ENCODE measurements around the gene BEST2. TPM values are rescaled to one million over a fixed set of nuclear protein-coding genes. Genes with fewer than 3 reads are reported as not detected.

BEST2 gene
- total and polyA plus RNA-seq, 4 donors = 0.24 TPM; not detected in 3

GRCh38 chr19:12804051-12804450 is 52.5 kb downstream of the BEST2 start:
- no peak for DNase-seq (ENCODE audit: low read depth in 4 of 6, low spot score in 6 of 6)
- Histone ChIP-seq H3K9me3 (ENCODE audit: control insufficient read depth, insufficient read depth, low read length) (no peaks in the 10 kb centered on the region), H3K36me3 (ENCODE audit: control insufficient read depth, insufficient read depth, low read length) (peaks cover 21% of the 10 kb centered on the region), H3K27ac (ENCODE audit: low read depth, low read length) (no peak overlapping the region), H3K4me1 (ENCODE audit: control insufficient read depth, insufficient read depth, low read length) (peaks cover 50% of the 10 kb centered on the region), H3K27me3 (ENCODE audit: control insufficient read depth, insufficient read depth, low read length) (no peaks in the 10 kb centered on the region), H3K4me3 (ENCODE audit: low read depth, low read length) (no peak overlapping the region)
- 91% methylated on average over 24 of the region's 26 CpGs for WGBS (ENCODE audit: insufficient coverage)

GRCh38 chr19:12806242-12807081 is 54.9 kb downstream of the BEST2 start, which contains the start of gene RNASEH2A:
RNASEH2A (plus strand) TSS chr19:12806584; CDS start chr19:12806674, 90 bp downstream.
- H3K27me3 ChIP-seq (ENCODE audit: control insufficient read depth, insufficient read depth, low read length) = no peaks in the 10 kb centered on the region
- DNase-seq (ENCODE audit: low read depth in 4 of 6, low spot score in 6 of 6) = peak in 4 of 6 donors; percentile 80 to 97 (median 91)
- no peaks in the 10 kb centered on the region for H3K9me3 ChIP-seq (ENCODE audit: control insufficient read depth, insufficient read depth, low read length)
- 3% methylated on average over 61 of the region's 66 CpGs for WGBS (ENCODE audit: insufficient coverage)
- peaks cover 22% of the 10 kb centered on the region for H3K36me3 ChIP-seq (ENCODE audit: control insufficient read depth, insufficient read depth, low read length)
- peak within 1 kb of the TSS; percentile 67 for H3K27ac ChIP-seq (ENCODE audit: low read depth, low read length)
- H3K4me3 ChIP-seq (ENCODE audit: low read depth, low read length) = peak within 1 kb of the TSS; percentile 79
- H3K4me1 ChIP-seq (ENCODE audit: control insufficient read depth, insufficient read depth, low read length) = peaks cover 28% of the 10 kb centered on the region

Small RNAs within 50 kb of the gene (small RNA-seq; reads per million reads assigned to genes)
- gene MIR5684 (ENCODE audit: low replicate concordance) (not detected), gene SNORD41 (ENCODE audit: low replicate concordance) (35.7 reads per million, percentile 97 among the genes with 10 or more reads in this experiment)

Other genes starting within 250 kb of the BEST2 start
- 10 to 100 TPM; 19.9 to 23.6 TPM for gene ZNF564, start 200.3 kb upstream of the BEST2 start, total RNA-seq
- 1 to 10 TPM; 5.8 to 6.3 TPM for gene ZNF564, start 200.3 kb upstream of the BEST2 start, polyA plus RNA-seq (ENCODE audit: insufficient read length in 2 of 2)
- gene ZNF490, start 141.0 kb upstream of the BEST2 start, total RNA-seq = 10 to 100 TPM; 10.7 to 12.9 TPM
- 1 to 10 TPM; 5.6 to 8.1 TPM for gene ZNF490, start 141.0 kb upstream of the BEST2 start, polyA plus RNA-seq (ENCODE audit: insufficient read length in 2 of 2)
- gene ZNF791, start 140.9 kb upstream of the BEST2 start, total RNA-seq = 10 to 100 TPM; 19.4 to 20.8 TPM
- gene ZNF791, start 140.9 kb upstream of the BEST2 start, polyA plus RNA-seq (ENCODE audit: insufficient read length in 2 of 2) = 10 to 100 TPM; 17.4 to 17.5 TPM
- 10 to 100 TPM; 18.9 to 30.6 TPM for gene MAN2B1, start 85.0 kb upstream of the BEST2 start, total RNA-seq
- 10 to 100 TPM; 31.5 to 38.7 TPM for gene MAN2B1, start 85.0 kb upstream of the BEST2 start, polyA plus RNA-seq (ENCODE audit: insufficient read length in 2 of 2)
- 10 to 100 TPM in 1 of 2 donors, 1 to 10 TPM in 1; 9.3 to 14.9 TPM for gene WDR83, start 85.0 kb upstream of the BEST2 start, total RNA-seq
- 10 to 100 TPM; 27.3 to 37.6 TPM for gene WDR83, start 85.0 kb upstream of the BEST2 start, polyA plus RNA-seq (ENCODE audit: insufficient read length in 2 of 2)
- 10 to 100 TPM; 52.5 to 97.1 TPM for gene DHPS, start 69.9 kb upstream of the BEST2 start, total RNA-seq
- 100 to 1,000 TPM; 118 to 138 TPM for gene DHPS, start 69.9 kb upstream of the BEST2 start, polyA plus RNA-seq (ENCODE audit: insufficient read length in 2 of 2)
- gene GNG14, start 63.8 kb upstream of the BEST2 start, total RNA-seq = not detected
- 1 to 10 TPM in 1 of 2 donors, not detected in 1; 1.6 TPM for gene GNG14, start 63.8 kb upstream of the BEST2 start, polyA plus RNA-seq (ENCODE audit: insufficient read length in 2 of 2)
- gene FBXW9, start 55.2 kb upstream of the BEST2 start, total RNA-seq = 10 to 100 TPM in 1 of 2 donors, 1 to 10 TPM in 1; 6.2 to 15.8 TPM
- gene FBXW9, start 55.2 kb upstream of the BEST2 start, polyA plus RNA-seq (ENCODE audit: insufficient read length in 2 of 2) = 10 to 100 TPM; 21.1 to 21.7 TPM
- gene TNPO2, start 27.9 kb upstream of the BEST2 start, total RNA-seq = 10 to 100 TPM; 40.9 to 66.8 TPM
- gene TNPO2, start 27.9 kb upstream of the BEST2 start, polyA plus RNA-seq (ENCODE audit: insufficient read length in 2 of 2) = 100 to 1,000 TPM; 146 to 155 TPM
- 100 to 1,000 TPM in 1 of 2 donors, 10 to 100 TPM in 1; 77.6 to 205 TPM for gene TRIR, start 17.1 kb upstream of the BEST2 start, total RNA-seq
- 100 to 1,000 TPM; 220 to 224 TPM for gene TRIR, start 17.1 kb upstream of the BEST2 start, polyA plus RNA-seq (ENCODE audit: insufficient read length in 2 of 2)
- gene GET3, start 14.3 kb upstream of the BEST2 start, total RNA-seq = 10 to 100 TPM; 50.9 to 84.4 TPM
- 100 to 1,000 TPM; 119 to 120 TPM for gene GET3, start 14.3 kb upstream of the BEST2 start, polyA plus RNA-seq (ENCODE audit: insufficient read length in 2 of 2)
- gene HOOK2, start 23.8 kb downstream of the BEST2 start, total RNA-seq = 10 to 100 TPM; 16.4 to 25.2 TPM
- 10 to 100 TPM; 40.0 to 65.2 TPM for gene HOOK2, start 23.8 kb downstream of the BEST2 start, polyA plus RNA-seq (ENCODE audit: insufficient read length in 2 of 2)
- 100 to 1,000 TPM in 1 of 2 donors, 10 to 100 TPM in 1; 90.7 to 119 TPM for gene JUNB, start 39.7 kb downstream of the BEST2 start, total RNA-seq
- 10 to 100 TPM; 23.3 to 52.2 TPM for gene JUNB, start 39.7 kb downstream of the BEST2 start, polyA plus RNA-seq (ENCODE audit: insufficient read length in 2 of 2)
- gene PRDX2, start 50.0 kb downstream of the BEST2 start, total RNA-seq = 100 to 1,000 TPM; 280 to 444 TPM
- 100 to 1,000 TPM; 435 to 476 TPM for gene PRDX2, start 50.0 kb downstream of the BEST2 start, polyA plus RNA-seq (ENCODE audit: insufficient read length in 2 of 2)
- 1 to 10 TPM in 1 of 2 donors, not detected in 1; 8.7 TPM for gene THSD8, start 50.3 kb downstream of the BEST2 start, total RNA-seq
- 1 to 10 TPM; 5.9 to 6.5 TPM for gene THSD8, start 50.3 kb downstream of the BEST2 start, polyA plus RNA-seq (ENCODE audit: insufficient read length in 2 of 2)
- gene RNASEH2A, start 54.8 kb downstream of the BEST2 start, total RNA-seq = 10 to 100 TPM; 11.3 to 18.0 TPM
- gene RNASEH2A, start 54.8 kb downstream of the BEST2 start, polyA plus RNA-seq (ENCODE audit: insufficient read length in 2 of 2) = 10 to 100 TPM; 28.0 to 32.0 TPM
- gene RTBDN, start 82.8 kb downstream of the BEST2 start, total RNA-seq = 1 to 10 TPM; 1.1 to 1.8 TPM
- gene RTBDN, start 82.8 kb downstream of the BEST2 start, polyA plus RNA-seq (ENCODE audit: insufficient read length in 2 of 2) = 1 to 10 TPM; 5.8 to 6.8 TPM
- 10 to 100 TPM; 12.2 to 39.1 TPM for gene MAST1, start 86.7 kb downstream of the BEST2 start, total RNA-seq
- 100 to 1,000 TPM in 1 of 2 donors, 10 to 100 TPM in 1; 87.0 to 112 TPM for gene MAST1, start 86.7 kb downstream of the BEST2 start, polyA plus RNA-seq (ENCODE audit: insufficient read length in 2 of 2)
- gene DNASE2, start 129.7 kb downstream of the BEST2 start, total RNA-seq = 10 to 100 TPM; 11.7 to 19.7 TPM
- 10 to 100 TPM; 23.6 TPM for gene DNASE2, start 129.7 kb downstream of the BEST2 start, polyA plus RNA-seq (ENCODE audit: insufficient read length in 2 of 2)
- gene KLF1, start 135.4 kb downstream of the BEST2 start, total RNA-seq = 1 to 10 TPM; 2.1 to 3.2 TPM
- under 1 TPM; 0.42 to 0.57 TPM for gene KLF1, start 135.4 kb downstream of the BEST2 start, polyA plus RNA-seq (ENCODE audit: insufficient read length in 2 of 2)
- 10 to 100 TPM; 22.9 to 30.1 TPM for gene GCDH, start 139.4 kb downstream of the BEST2 start, total RNA-seq
- gene GCDH, start 139.4 kb downstream of the BEST2 start, polyA plus RNA-seq (ENCODE audit: insufficient read length in 2 of 2) = 10 to 100 TPM; 36.1 to 45.1 TPM
- under 1 TPM in 1 of 2 donors, not detected in 1; 0.88 TPM for gene SYCE2, start 167.5 kb downstream of the BEST2 start, total RNA-seq
- 1 to 10 TPM; 5.3 to 6.0 TPM for gene SYCE2, start 167.5 kb downstream of the BEST2 start, polyA plus RNA-seq (ENCODE audit: insufficient read length in 2 of 2)
- 10 to 100 TPM; 41.3 to 54.1 TPM for gene FARSA, start 181.9 kb downstream of the BEST2 start, total RNA-seq
- 10 to 100 TPM; 74.0 to 80.6 TPM for gene FARSA, start 181.9 kb downstream of the BEST2 start, polyA plus RNA-seq (ENCODE audit: insufficient read length in 2 of 2)
- 100 to 1,000 TPM; 452 to 872 TPM for gene CALR, start 186.8 kb downstream of the BEST2 start, total RNA-seq
- 100 to 1,000 TPM; 521 to 592 TPM for gene CALR, start 186.8 kb downstream of the BEST2 start, polyA plus RNA-seq (ENCODE audit: insufficient read length in 2 of 2)
- gene RAD23A, start 194.1 kb downstream of the BEST2 start, total RNA-seq = 10 to 100 TPM; 37.6 to 85.9 TPM
- 100 to 1,000 TPM; 101 to 109 TPM for gene RAD23A, start 194.1 kb downstream of the BEST2 start, polyA plus RNA-seq (ENCODE audit: insufficient read length in 2 of 2)
- 10 to 100 TPM in 1 of 2 donors, 1 to 10 TPM in 1; 9.7 to 24.2 TPM for gene GADD45GIP1, start 205.4 kb downstream of the BEST2 start, total RNA-seq
- 10 to 100 TPM; 50.3 to 55.6 TPM for gene GADD45GIP1, start 205.4 kb downstream of the BEST2 start, polyA plus RNA-seq (ENCODE audit: insufficient read length in 2 of 2)
- gene DAND5, start 217.8 kb downstream of the BEST2 start, total RNA-seq = under 1 TPM in 1 of 2 donors, not detected in 1; 0.28 TPM
- gene DAND5, start 217.8 kb downstream of the BEST2 start, polyA plus RNA-seq (ENCODE audit: insufficient read length in 2 of 2) = under 1 TPM; 0.44 to 0.49 TPM
- 10 to 100 TPM; 53.3 to 61.8 TPM for gene NFIX, start 243.7 kb downstream of the BEST2 start, total RNA-seq
- 100 to 1,000 TPM; 175 to 198 TPM for gene NFIX, start 243.7 kb downstream of the BEST2 start, polyA plus RNA-seq (ENCODE audit: insufficient read length in 2 of 2)

All from spinal cord (tissue), 10 donors.